Panc1 (cell line): ENCODE results near the gene MPO.

Experiments used
- POLR2AphosphoS5 ChIP-seq: IDR thresholded peaks from 2 replicates; pipeline ENCODE4 v1.6.1; 2012; ENCODE audit warnings: mild to moderate bottlenecking, low read depth, low read length, moderate library complexity
- SIN3A ChIP-seq: IDR thresholded peaks from 2 replicates; pipeline ENCODE4 v1.6.1; 2012; ENCODE audit warnings: low read depth, mild to moderate bottlenecking, low read length, moderate library complexity, borderline replicate concordance; ENCODE audit not compliant: insufficient read depth
- TF ChIP-seq, protein P1 (sequence below): fragments of 450-650 bp; IDR thresholded peaks from 2 replicates; pipeline ENCODE4 v1.5.1; 2017; ENCODE audit warnings: mild to moderate bottlenecking
- TF ChIP-seq, protein P2 (sequence below), 2 experiments: IDR thresholded peaks; 2 replicates each; pipeline ENCODE4 v1.6.1; 2011 to 2012; ENCODE audit warnings: low read depth in 2 of 2, control low read depth in 1 of 2, low read length in 1 of 2, mild to moderate bottlenecking in 1 of 2, moderate library complexity in 1 of 2; ENCODE audit not compliant: insufficient read depth in 1 of 2

DNA sequence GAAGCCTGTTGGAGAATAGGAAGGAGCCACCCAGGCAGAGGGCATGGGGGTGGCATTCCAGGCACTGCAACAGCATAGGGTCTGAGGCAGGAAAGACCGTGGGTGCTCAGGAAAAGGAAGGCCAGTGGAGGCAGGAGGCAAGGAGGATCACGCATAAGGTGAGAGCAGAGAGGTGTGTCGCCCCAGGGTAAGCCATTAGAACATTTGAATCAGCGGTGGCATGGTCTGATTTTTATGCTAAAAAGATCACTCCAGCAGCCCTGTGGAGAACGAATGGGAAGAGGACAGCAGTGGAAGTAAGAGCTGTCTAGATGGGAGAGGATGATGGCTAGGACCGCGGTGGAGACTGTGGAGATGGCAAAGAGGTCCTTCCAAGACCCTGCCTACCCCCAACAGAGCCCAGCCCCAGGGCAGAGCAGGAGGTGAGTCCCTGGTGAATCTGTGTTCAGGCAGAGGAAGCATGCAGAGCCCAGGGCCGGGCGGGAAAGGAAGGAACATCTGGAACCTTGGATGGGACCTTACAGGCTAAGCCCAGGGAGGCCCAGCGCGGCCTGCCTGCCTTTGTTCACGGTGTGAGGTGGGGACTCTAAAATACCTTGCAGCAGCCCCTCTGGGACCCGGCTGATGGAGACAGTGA lies 34.5 kb downstream of the MPO start:
- TF ChIP-seq, protein P1, sequence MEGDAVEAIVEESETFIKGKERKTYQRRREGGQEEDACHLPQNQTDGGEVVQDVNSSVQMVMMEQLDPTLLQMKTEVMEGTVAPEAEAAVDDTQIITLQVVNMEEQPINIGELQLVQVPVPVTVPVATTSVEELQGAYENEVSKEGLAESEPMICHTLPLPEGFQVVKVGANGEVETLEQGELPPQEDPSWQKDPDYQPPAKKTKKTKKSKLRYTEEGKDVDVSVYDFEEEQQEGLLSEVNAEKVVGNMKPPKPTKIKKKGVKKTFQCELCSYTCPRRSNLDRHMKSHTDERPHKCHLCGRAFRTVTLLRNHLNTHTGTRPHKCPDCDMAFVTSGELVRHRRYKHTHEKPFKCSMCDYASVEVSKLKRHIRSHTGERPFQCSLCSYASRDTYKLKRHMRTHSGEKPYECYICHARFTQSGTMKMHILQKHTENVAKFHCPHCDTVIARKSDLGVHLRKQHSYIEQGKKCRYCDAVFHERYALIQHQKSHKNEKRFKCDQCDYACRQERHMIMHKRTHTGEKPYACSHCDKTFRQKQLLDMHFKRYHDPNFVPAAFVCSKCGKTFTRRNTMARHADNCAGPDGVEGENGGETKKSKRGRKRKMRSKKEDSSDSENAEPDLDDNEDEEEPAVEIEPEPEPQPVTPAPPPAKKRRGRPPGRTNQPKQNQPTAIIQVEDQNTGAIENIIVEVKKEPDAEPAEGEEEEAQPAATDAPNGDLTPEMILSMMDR, result no peak
- TF ChIP-seq, protein P2, sequence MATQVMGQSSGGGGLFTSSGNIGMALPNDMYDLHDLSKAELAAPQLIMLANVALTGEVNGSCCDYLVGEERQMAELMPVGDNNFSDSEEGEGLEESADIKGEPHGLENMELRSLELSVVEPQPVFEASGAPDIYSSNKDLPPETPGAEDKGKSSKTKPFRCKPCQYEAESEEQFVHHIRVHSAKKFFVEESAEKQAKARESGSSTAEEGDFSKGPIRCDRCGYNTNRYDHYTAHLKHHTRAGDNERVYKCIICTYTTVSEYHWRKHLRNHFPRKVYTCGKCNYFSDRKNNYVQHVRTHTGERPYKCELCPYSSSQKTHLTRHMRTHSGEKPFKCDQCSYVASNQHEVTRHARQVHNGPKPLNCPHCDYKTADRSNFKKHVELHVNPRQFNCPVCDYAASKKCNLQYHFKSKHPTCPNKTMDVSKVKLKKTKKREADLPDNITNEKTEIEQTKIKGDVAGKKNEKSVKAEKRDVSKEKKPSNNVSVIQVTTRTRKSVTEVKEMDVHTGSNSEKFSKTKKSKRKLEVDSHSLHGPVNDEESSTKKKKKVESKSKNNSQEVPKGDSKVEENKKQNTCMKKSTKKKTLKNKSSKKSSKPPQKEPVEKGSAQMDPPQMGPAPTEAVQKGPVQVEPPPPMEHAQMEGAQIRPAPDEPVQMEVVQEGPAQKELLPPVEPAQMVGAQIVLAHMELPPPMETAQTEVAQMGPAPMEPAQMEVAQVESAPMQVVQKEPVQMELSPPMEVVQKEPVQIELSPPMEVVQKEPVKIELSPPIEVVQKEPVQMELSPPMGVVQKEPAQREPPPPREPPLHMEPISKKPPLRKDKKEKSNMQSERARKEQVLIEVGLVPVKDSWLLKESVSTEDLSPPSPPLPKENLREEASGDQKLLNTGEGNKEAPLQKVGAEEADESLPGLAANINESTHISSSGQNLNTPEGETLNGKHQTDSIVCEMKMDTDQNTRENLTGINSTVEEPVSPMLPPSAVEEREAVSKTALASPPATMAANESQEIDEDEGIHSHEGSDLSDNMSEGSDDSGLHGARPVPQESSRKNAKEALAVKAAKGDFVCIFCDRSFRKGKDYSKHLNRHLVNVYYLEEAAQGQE (IDR thresholded peaks at IDR 0.05; ENCODE audit: insufficient read depth in 1 of 2, low read depth in 2 of 2, low read length in 1 of 2), result no peak
- TF ChIP-seq POLR2AphosphoS5, result no peak
- no peak for TF ChIP-seq SIN3A
